Spleen (tissue), 11 donors: ENCODE data around the gene CDS2. TPM values are rescaled to one million over a fixed set of nuclear protein-coding genes. Genes with fewer than 3 reads are reported as not detected.
A peak's percentile ranks its signal among the peaks of the same experiment; 100 is the strongest.

Source experiments
- DNase-seq: peaks from one replicate; pipeline ENCODE4 v3.0.0-alpha.2; 2020
- H3K27ac ChIP-seq, 8 donors: fragments of 200-600 bp; sonication (generic) in 7 of 8; 1 replicate in 4 of 8; 2 replicates in 4 of 8; pipeline versions ENCODE4 v1.5.0 to v1.8.0; 2016 to 2021; ENCODE audit warnings: inconsistent platforms in 4 of 8, mild to moderate bottlenecking in 4 of 8, moderate library complexity in 1 of 8
- H3K27me3 ChIP-seq, 7 donors: fragments of 200-600 bp; sonication (generic) in 6 of 7; replicated peaks in 1 of 7; 1 replicate in 4 of 7; 2 replicates in 3 of 7; pipeline versions ENCODE4 v1.5.0 to v1.8.0; 2016 to 2021; ENCODE audit warnings: inconsistent platforms in 3 of 7, mild to moderate bottlenecking in 1 of 7
- H3K36me3 ChIP-seq, 6 donors: fragments of 200-600 bp; sonication (generic) in 5 of 6; 1 replicate in 4 of 6; 2 replicates in 2 of 6; pipeline versions ENCODE4 v1.5.0 to v1.8.0; 2016 to 2021; ENCODE audit warnings: inconsistent platforms in 2 of 6
- H3K4me1 ChIP-seq, 6 donors: fragments of 200-600 bp; sonication (generic) in 5 of 6; 1 replicate in 3 of 6; 2 replicates in 3 of 6; pipeline versions ENCODE4 v1.5.0 to v1.8.0; 2016 to 2021; ENCODE audit warnings: inconsistent platforms in 3 of 6
- H3K4me3 ChIP-seq, 8 donors: fragments of 200-600 bp; sonication (generic) in 7 of 8; 1 replicate in 4 of 8; 2 replicates in 4 of 8; pipeline versions ENCODE4 v1.5.0 to v1.8.0; 2016 to 2021; ENCODE audit warnings: inconsistent platforms in 4 of 8, mild to moderate bottlenecking in 4 of 8, moderate library complexity in 2 of 8
- H3K9me3 ChIP-seq, 8 donors: fragments of 200-600 bp; sonication (generic) in 7 of 8; 1 replicate in 4 of 8; 2 replicates in 4 of 8; pipeline versions ENCODE4 v1.5.0 to v1.8.0; 2016 to 2021; ENCODE audit warnings: inconsistent platforms in 4 of 8
- CTCF ChIP-seq, 11 experiments: fragments of 200-600 bp in 7 of 11; fragments of 450-650 bp in 4 of 11; sonication (generic) in 4 of 11; IDR thresholded peaks in 8 of 11; conservative IDR thresholded peaks in 3 of 11; 1 replicate in 7 of 11; 2 replicates in 4 of 11; pipeline versions ENCODE4 v1.4.0 to v1.8.0; 2016 to 2021; ENCODE audit warnings: antibody characterized with exemption in 11 of 11, inconsistent platforms in 4 of 11, mild to moderate bottlenecking in 1 of 11
- POLR2A ChIP-seq, 3 donors: fragments of 450-650 bp; IDR thresholded peaks; one replicate each; pipeline ENCODE4 v1.5.1; 2017; ENCODE audit warnings: antibody characterized with exemption in 3 of 3, mild to moderate bottlenecking in 1 of 3
- POLR2AphosphoS5 ChIP-seq, 3 donors: sonication (generic); formaldehyde crosslinking; IDR thresholded peaks; one replicate each; pipeline ENCODE4 v1.5.1; 2017; ENCODE audit warnings: antibody characterized with exemption in 3 of 3
- WGBS, 5 donors: extraction: QIAGEN DNeasy Blood & Tissue Kit in 3 of 5; methylation state at CpG; one replicate each; pipeline versions ENCODE4 v1.1.5 to v1.1.7; 2013 to 2018; 5-methylcytosine and 5-hydroxymethylcytosine counted together
- intact Hi-C: fragments of 100-400 bp; cut with DNase I; formaldehyde crosslinking; loops from one replicate; pipeline ENCODE4 v1.15.0; 2023; ENCODE audit warnings: low total_unique reads
- polyA plus RNA-seq, 3 donors: library from polyadenylated mRNA; stranded (reverse); fragments of 200-250 nt; gene quantifications; one replicate each; pipeline ENCODE4 v1.2.1, GENCODE V29; 2013
- total RNA-seq, 7 donors: library from RNA; depleted of rRNA in 3 of 7; stranded (reverse); fragments of >200 nt in 3 of 7; fragmentation: NEBNext Ultra II Directional in 4 of 7; extraction: Animal tissue kit (Norgen Biotek cat#: 25700) in 4 of 7; gene quantifications; one replicate each; pipeline versions ENCODE4 v1.1.0 to v1.2.1, GENCODE V29; 2016 to 2021
- donor health status: healthy with polysubstance abuse.
- donor health status: DM: no; HTN: no; CAD: no; lungs with moderate emphysema.
- donor health status: DM: no; HTN: no; CAD: no.
- donor health status: Bipolar disorder and iron deficiency.
- donor health status: healthy.
- donor health status: DM: no; HTN: no; CAD: no.
- donor health status: DM: yes; HTN: yes; CAD: no.

CDS2 gene
- total and polyA plus RNA-seq, 10 donors = 6.9 to 61.8 (median 41.9) TPM

- H3K4me3 ChIP-seq = no peak overlapping the region
- H3K36me3 ChIP-seq = peaks cover 0 to 76% (median 29%) of the 10 kb centered on the region in 6 donors
- intact Hi-C loops = no loop called here
- no peak for TF ChIP-seq POLR2A (IDR thresholded peaks at IDR 0.05)
- no peak for TF ChIP-seq CTCF (IDR thresholded peaks at IDR 0.05 in 8 of 11, conservative IDR thresholded peaks at IDR 0.05 in 3 of 11)
- no peak for TF ChIP-seq POLR2AphosphoS5 (IDR thresholded peaks at IDR 0.05)
- no peak for DNase-seq
- WGBS, 5 donors = 37 to 57% (median 41%) methylated on average over 4 of the region's 4 CpGs
- no peaks in the 10 kb centered on the region for H3K27me3 ChIP-seq
- no peaks in the 10 kb centered on the region for H3K9me3 ChIP-seq
- peak overlapping the region in 2 of 8 donors; percentile 32 to 34 for H3K27ac ChIP-seq
- peaks cover 21 to 62% (median 49%) of the 10 kb centered on the region in 6 donors for H3K4me1 ChIP-seq
Measured at GRCh38 chr20:5173751-5174150, 46.9 kb downstream of the CDS2 start.

- intact Hi-C loops = no loop called here
- H3K9me3 ChIP-seq = no peaks in the 10 kb centered on the region
- H3K4me3 ChIP-seq = no peak overlapping the region
- H3K27me3 ChIP-seq = no peaks in the 10 kb centered on the region
- WGBS, 5 donors = 91 to 97% (median 93%) methylated on average over 6 of the region's 6 CpGs
- peaks cover 0 to 93% (median 48%) of the 10 kb centered on the region in 6 donors for H3K36me3 ChIP-seq
- no peak for TF ChIP-seq CTCF (IDR thresholded peaks at IDR 0.05 in 8 of 11, conservative IDR thresholded peaks at IDR 0.05 in 3 of 11)
- TF ChIP-seq POLR2AphosphoS5 (IDR thresholded peaks at IDR 0.05) = no peak
- TF ChIP-seq POLR2A (IDR thresholded peaks at IDR 0.05) = no peak
- peaks cover 0 to 31% (median 17%) of the 10 kb centered on the region in 6 donors for H3K4me1 ChIP-seq
- no peak for DNase-seq
- no peak overlapping the region for H3K27ac ChIP-seq
Measured at GRCh38 chr20:5177071-5177470, 50.3 kb downstream of the CDS2 start.

- Histone ChIP-seq H3K9me3 (no peaks in the 10 kb centered on the region), H3K27me3 (no peaks in the 10 kb centered on the region), H3K36me3 (peaks cover 0 to 100% (median 57%) of the 10 kb centered on the region in 6 donors), H3K4me3 (no peak overlapping the region), H3K4me1 (peaks cover 0 to 22% (median 9%) of the 10 kb centered on the region in 6 donors), H3K27ac (no peak overlapping the region)
- no peak for DNase-seq
- no peak for TF ChIP-seq CTCF (IDR thresholded peaks at IDR 0.05 in 8 of 11, conservative IDR thresholded peaks at IDR 0.05 in 3 of 11)
- TF ChIP-seq POLR2AphosphoS5 (IDR thresholded peaks at IDR 0.05) = no peak
- no peak for TF ChIP-seq POLR2A (IDR thresholded peaks at IDR 0.05)
- intact Hi-C loops = no loop called here
- WGBS, 5 donors = 78 to 88% (median 82%) methylated on average over 3 of the region's 3 CpGs
Measured at GRCh38 chr20:5178046-5178445, 51.2 kb downstream of the CDS2 start.

GRCh38 chr20:5180421-5180820, 53.6 kb downstream of the CDS2 start:
- DNase-seq = no peak
- Histone ChIP-seq H3K4me3 (no peak overlapping the region), H3K27me3 (no peaks in the 10 kb centered on the region), H3K4me1 (peaks cover 0 to 11% (median 0%) of the 10 kb centered on the region in 6 donors), H3K9me3 (no peaks in the 10 kb centered on the region), H3K36me3 (peaks cover 0 to 100% (median 64%) of the 10 kb centered on the region in 6 donors), H3K27ac (no peak overlapping the region)
- TF ChIP-seq POLR2AphosphoS5 (IDR thresholded peaks at IDR 0.05) = no peak
- TF ChIP-seq POLR2A (IDR thresholded peaks at IDR 0.05) = no peak
- no peak for TF ChIP-seq CTCF (IDR thresholded peaks at IDR 0.05 in 8 of 11, conservative IDR thresholded peaks at IDR 0.05 in 3 of 11)
- intact Hi-C loops = no loop called here
- 67 to 93% (median 90%) methylated on average over 1 of the region's 1 CpG for WGBS, 5 donors
